HEK293 (cell line): Measurements from ENCODE around the gene PGM1.

ENCODE experiments used
- CTCF ChIP-seq: fragments of 450-650 bp; formaldehyde crosslinking; IDR thresholded peaks from 2 replicates; pipeline ENCODE4 v1.5.1; 2016; ENCODE audit warnings: missing biosample characterization, missing genetic modification characterization
- KLF9 ChIP-seq: fragments of 450-650 bp; formaldehyde crosslinking; IDR thresholded peaks from 2 replicates; pipeline ENCODE4 v1.5.1; 2016; ENCODE audit warnings: missing biosample characterization, missing genetic modification characterization, low read depth
- YY1 ChIP-seq: fragments of 450-650 bp; formaldehyde crosslinking; IDR thresholded peaks from 2 replicates; pipeline ENCODE4 v1.5.1; 2018; ENCODE audit warnings: missing biosample characterization, missing genetic modification characterization
- ZNF174 ChIP-seq: fragments of 450-650 bp; formaldehyde crosslinking; IDR thresholded peaks from 2 replicates; pipeline ENCODE4 v1.5.0; 2017; ENCODE audit warnings: missing biosample characterization, mild to moderate bottlenecking, missing genetic modification characterization
- ZNF513 ChIP-seq: fragments of 450-650 bp; IDR thresholded peaks from 2 replicates; pipeline ENCODE4 v1.5.1; 2018; ENCODE audit warnings: missing biosample characterization, missing genetic modification characterization
- ZNF558 ChIP-seq: fragments of 450-650 bp; formaldehyde crosslinking; IDR thresholded peaks from 2 replicates; pipeline ENCODE4 v1.5.1; 2016; ENCODE audit warnings: missing biosample characterization, missing genetic modification characterization
- ZNF629 ChIP-seq: fragments of 450-650 bp; formaldehyde crosslinking; IDR thresholded peaks from 2 replicates; pipeline ENCODE4 v1.5.1; 2017; ENCODE audit warnings: missing biosample characterization, missing genetic modification characterization
- ZNF785 ChIP-seq: fragments of 450-650 bp; formaldehyde crosslinking; IDR thresholded peaks from 2 replicates; pipeline ENCODE4 v1.5.1; 2016; ENCODE audit warnings: missing biosample characterization, missing genetic modification characterization
- ZSCAN30 ChIP-seq: fragments of 450-650 bp; IDR thresholded peaks from 2 replicates; pipeline ENCODE4 v1.5.1; 2018; ENCODE audit warnings: missing biosample characterization, mild to moderate bottlenecking, missing genetic modification characterization, moderate library complexity

- no peak for TF ChIP-seq CTCF (tag by site-specific recombination)
- no peak for TF ChIP-seq YY1 (tag by site-specific recombination)
- TF ChIP-seq ZNF174 (tag by site-specific recombination) = no peak
- no peak for TF ChIP-seq KLF9
- TF ChIP-seq ZNF629 (tag by site-specific recombination) = no peak
- no peak for TF ChIP-seq ZNF513 (tag by site-specific recombination)
- TF ChIP-seq ZNF558 (tag by site-specific recombination) = no peak
- no peak for TF ChIP-seq ZSCAN30 (tag by site-specific recombination)
- TF ChIP-seq ZNF785 = no peak
Measured at GRCh38 chr1:63636192-63637105, 43.2 kb downstream of the PGM1 start.
